Liver (tissue), 9 donors: ENCODE data around the gene ST8SIA6. TPM values are rescaled to one million over a fixed set of nuclear protein-coding genes. Genes with fewer than 3 reads are reported as not detected.

ENCODE experiments used
- DNase-seq: peaks from one replicate; pipeline ENCODE4 v3.0.0-alpha.2; 2017; ENCODE audit warnings: low spot score
- H3K27ac ChIP-seq, 2 donors: one replicate each; pipeline ENCODE4 v1.7.0; 2013; ENCODE audit warnings: inconsistent platforms in 2 of 2, low read length in 2 of 2, control low read depth in 1 of 2, low read depth in 1 of 2, mild to moderate bottlenecking in 1 of 2
- H3K27me3 ChIP-seq, 4 donors: one replicate each; pipeline versions ENCODE4 v1.6.1 to v1.7.0; 2013; ENCODE audit warnings: low read length in 3 of 4, inconsistent platforms in 1 of 4, mild to moderate bottlenecking in 1 of 4, moderate library complexity in 1 of 4; ENCODE audit not compliant: control insufficient read depth in 4 of 4, insufficient read depth in 4 of 4
- H3K36me3 ChIP-seq, 4 donors: one replicate each; pipeline versions ENCODE4 v1.6.1 to v1.7.0; 2013; ENCODE audit warnings: low read length in 3 of 4, mild to moderate bottlenecking in 3 of 4, low read depth in 1 of 4, moderate library complexity in 1 of 4; ENCODE audit not compliant: control insufficient read depth in 4 of 4, insufficient read depth in 3 of 4
- H3K4me1 ChIP-seq, 4 donors: one replicate each; pipeline versions ENCODE4 v1.6.1 to v1.7.0; 2013; ENCODE audit warnings: low read length in 3 of 4, mild to moderate bottlenecking in 3 of 4, moderate library complexity in 1 of 4; ENCODE audit not compliant: control insufficient read depth in 4 of 4, insufficient read depth in 4 of 4
- H3K4me3 ChIP-seq, 3 donors: one replicate each; pipeline versions ENCODE4 v1.6.1 to v1.7.0; 2013; ENCODE audit warnings: low read length in 3 of 3, control low read depth in 1 of 3, low read depth in 1 of 3, mild to moderate bottlenecking in 1 of 3
- H3K9ac ChIP-seq, 2 donors: one replicate each; pipeline ENCODE4 v1.7.0; 2013; ENCODE audit warnings: low read length in 2 of 2, mild to moderate bottlenecking in 2 of 2, moderate library complexity in 2 of 2, control low read depth in 1 of 2, low read depth in 1 of 2
- H3K9me3 ChIP-seq, 4 donors: one replicate each; pipeline versions ENCODE4 v1.6.1 to v1.7.0; 2013; ENCODE audit warnings: low read length in 3 of 4; ENCODE audit not compliant: control insufficient read depth in 4 of 4
- ATF3 ChIP-seq: IDR thresholded peaks from 2 replicates; pipeline ENCODE4 v1.6.1; 2016; ENCODE audit warnings: antibody characterized with exemption
- CTCF ChIP-seq: fragments of 150-350 bp; IDR thresholded peaks from 2 replicates; pipeline ENCODE4 v1.5.1; 2017; ENCODE audit warnings: improper control_type of control experiment, low read depth, low read length; ENCODE audit not compliant: missing input control
- FOXA2 ChIP-seq: IDR thresholded peaks from 2 replicates; pipeline ENCODE4 v1.6.1; 2016; ENCODE audit warnings: antibody characterized with exemption
- GABPA ChIP-seq, 2 donors: IDR thresholded peaks in 1 of 2; conservative IDR thresholded peaks in 1 of 2; 2 replicates each; pipeline ENCODE4 v1.6.1; 2016; ENCODE audit warnings: antibody characterized with exemption in 2 of 2, mild to moderate bottlenecking in 1 of 2, moderate library complexity in 1 of 2
- HNF4A ChIP-seq, 2 donors: conservative IDR thresholded peaks; 2 replicates each; pipeline ENCODE4 v1.6.1; 2016; ENCODE audit warnings: antibody characterized with exemption in 2 of 2, mild to moderate bottlenecking in 2 of 2
- HNF4G ChIP-seq: IDR thresholded peaks from 2 replicates; pipeline ENCODE4 v1.6.1; 2016; ENCODE audit warnings: antibody characterized with exemption
- JUND ChIP-seq, 2 donors: IDR thresholded peaks; 2 replicates each; pipeline ENCODE4 v1.6.1; 2016; ENCODE audit warnings: antibody characterized with exemption in 2 of 2
- MAX ChIP-seq: IDR thresholded peaks from 2 replicates; pipeline ENCODE4 v1.6.1; 2016; ENCODE audit warnings: antibody characterized with exemption
- NR2F2 ChIP-seq: IDR thresholded peaks from 2 replicates; pipeline ENCODE4 v1.6.1; 2016; ENCODE audit warnings: antibody characterized with exemption
- REST ChIP-seq: IDR thresholded peaks from 2 replicates; pipeline ENCODE4 v1.6.1; 2016; ENCODE audit warnings: antibody characterized with exemption, mild to moderate bottlenecking
- RXRA ChIP-seq, 2 donors: IDR thresholded peaks; 2 replicates each; pipeline ENCODE4 v1.6.1; 2017 to 2018; ENCODE audit warnings: antibody characterized with exemption in 2 of 2, mild to moderate bottlenecking in 1 of 2
- SP1 ChIP-seq: IDR thresholded peaks from 2 replicates; pipeline ENCODE4 v1.6.1; 2018; ENCODE audit warnings: antibody characterized with exemption, mild to moderate bottlenecking
- TAF1 ChIP-seq: conservative IDR thresholded peaks from 2 replicates; pipeline ENCODE4 v1.6.1; 2016; ENCODE audit warnings: antibody characterized with exemption, mild to moderate bottlenecking
- ZBTB33 ChIP-seq: IDR thresholded peaks from 2 replicates; pipeline ENCODE4 v1.6.1; 2016; ENCODE audit warnings: antibody characterized with exemption
- WGBS: extraction: QIAGEN DNeasy Blood & Tissue Kit; methylation state at CpG from one replicate; pipeline ENCODE4 v1.1.7; 2013; 5-methylcytosine and 5-hydroxymethylcytosine counted together
- polyA plus RNA-seq, 2 donors: library from polyadenylated mRNA; stranded (reverse) in 1 of 2; unstranded in 1 of 2; fragments of 200-250 nt in 1 of 2; fragments of >200 nt in 1 of 2; fragmentation: Nextera tagmentation in 1 of 2; extraction: Ambion mirVana in 1 of 2; gene quantifications; one replicate each; pipeline versions ENCODE4 v1.2.1 to v1.2.3, GENCODE V29; 2013 to 2015
- total RNA-seq, 2 donors: library from RNA; depleted of rRNA; stranded (reverse); fragments of >200 nt; gene quantifications; one replicate each; pipeline ENCODE4 v1.2.3, GENCODE V29; 2014
- donor health status: healthy.
- donor health status: healthy.
- donor health status: healthy.
- donor health status: healthy.
- donor health status: healthy.

The ST8SIA6 gene
- total and polyA plus RNA-seq, 4 donors, result 0.53 to 5.8 (median 1.0) TPM

GRCh38 chr10:17278607-17279240 is 175.7 kb downstream of the ST8SIA6 start:
- peaks cover 0 to 16% (median 5%) of the 10 kb centered on the region in 4 donors for H3K9me3 ChIP-seq
- H3K4me3 ChIP-seq, result no peak overlapping the region
- 70% methylated on average over 4 of the region's 4 CpGs for WGBS
- H3K27me3 ChIP-seq, result no peaks in the 10 kb centered on the region
- H3K9ac ChIP-seq, result no peak overlapping the region
- H3K27ac ChIP-seq, result no peak overlapping the region
- H3K36me3 ChIP-seq, result no peaks in the 10 kb centered on the region
- DNase-seq, result no peak
- TF ChIP-seq CTCF (no peak), MAX (no peak), RXRA (IDR thresholded peaks at IDR 0.05) (no peak), HNF4A (conservative IDR thresholded peaks at IDR 0.05) (no peak), TAF1 (no peak), JUND (IDR thresholded peaks at IDR 0.05) (no peak), HNF4G (no peak), FOXA2 (no peak), SP1 (no peak), NR2F2 (no peak), ZBTB33 (no peak), GABPA (IDR thresholded peaks at IDR 0.05 in 1 of 2, conservative IDR thresholded peaks at IDR 0.05 in 1 of 2) (no peak), REST (no peak), ATF3 (no peak)
- H3K4me1 ChIP-seq, result no peaks in the 10 kb centered on the region
